GM12864 (cell line): ENCODE measurements around the gene PTPRM.

Source experiments
- DNase-seq: peaks from one replicate; pipeline ENCODE4 v3.0.0-alpha.2; 2011; ENCODE audit warnings: low read depth
- H3K4me3 ChIP-seq: 2 replicates; pipeline ENCODE4 v1.5.1; 2011; ENCODE audit warnings: mild to moderate bottlenecking, low read depth, low read length, control low read depth
- CTCF ChIP-seq: IDR thresholded peaks from 2 replicates; pipeline ENCODE4 v1.5.1; 2011; ENCODE audit warnings: low read depth, mild to moderate bottlenecking, moderate library complexity, low read length, control low read depth, inconsistent platforms; ENCODE audit errors: missing control alignments

Gene PTPRM

GRCh38 chr18:7725473-7725872, 158.4 kb downstream of the PTPRM start:
- no peak for TF ChIP-seq CTCF
- DNase-seq: no peak
- no peak overlapping the region for H3K4me3 ChIP-seq

- H3K4me3 ChIP-seq: no peak overlapping the region
- TF ChIP-seq CTCF: no peak
- DNase-seq: no peak
Measured at GRCh38 chr18:7725897-7726296, 158.8 kb downstream of the PTPRM start.

- H3K4me3 ChIP-seq: no peak overlapping the region
- TF ChIP-seq CTCF: no peak
- no peak for DNase-seq
Measured at GRCh38 chr18:7726522-7726921, 159.4 kb downstream of the PTPRM start.

GRCh38 chr18:7727361-7728076, 160.4 kb downstream of the PTPRM start:
- TF ChIP-seq CTCF: no peak
- H3K4me3 ChIP-seq: no peak overlapping the region
- DNase-seq: no peak

GRCh38 chr18:7728297-7728696, 161.2 kb downstream of the PTPRM start:
- DNase-seq: no peak
- no peak overlapping the region for H3K4me3 ChIP-seq
- no peak for TF ChIP-seq CTCF

- H3K4me3 ChIP-seq: no peak overlapping the region
- no peak for DNase-seq
- TF ChIP-seq CTCF: no peak
Measured at GRCh38 chr18:7729868-7730267, 162.8 kb downstream of the PTPRM start.

GRCh38 chr18:7730682-7731081, 163.6 kb downstream of the PTPRM start:
- TF ChIP-seq CTCF: no peak
- H3K4me3 ChIP-seq: no peak overlapping the region
- no peak for DNase-seq
